Natural killer cell (primary cell): ENCODE measurements around the gene ALLC. TPM values are rescaled to one million over a fixed set of nuclear protein-coding genes. Genes with fewer than 3 reads are reported as not detected.

Experiments used
- ATAC-seq, 3 donors: fragments of 150-1000 bp in 2 of 3; fragments of 200-7000 bp in 1 of 3; cut with Tn5 transposase; 1 replicate in 1 of 3; 2 replicates in 2 of 3; pipeline ENCODE4 v1.10.0; 2021; ENCODE audit warnings: mild to moderate bottlenecking in 2 of 3, moderate library complexity in 2 of 3
- DNase-seq, 2 donors: peaks; one replicate each; pipeline versions ENCODE4 v3.0.0 to v3.0.0-alpha.2; 2013 to 2021; ENCODE audit warnings: mixed read lengths in 1 of 2
- H3K27ac ChIP-seq: one replicate; pipeline ENCODE4 v1.5.1; 2013; ENCODE audit warnings: mild to moderate bottlenecking, low read length
- H3K27me3 ChIP-seq: one replicate; pipeline ENCODE4 v1.6.1; 2013; ENCODE audit warnings: low read length; ENCODE audit not compliant: control insufficient read depth, insufficient read depth
- H3K36me3 ChIP-seq: one replicate; pipeline ENCODE4 v1.6.1; 2013; ENCODE audit warnings: low read length; ENCODE audit not compliant: control insufficient read depth, insufficient read depth
- H3K4me1 ChIP-seq: one replicate; pipeline ENCODE4 v1.6.1; 2013; ENCODE audit warnings: low read length; ENCODE audit not compliant: control insufficient read depth, insufficient read depth
- H3K4me3 ChIP-seq: one replicate; pipeline ENCODE4 v1.5.1; 2013; ENCODE audit warnings: low read length
- H3K9me3 ChIP-seq: one replicate; pipeline ENCODE4 v1.6.1; 2013; ENCODE audit warnings: low read length; ENCODE audit not compliant: control insufficient read depth, insufficient read depth
- H3K27ac Mint-ChIP-seq, 2 donors: one replicate each; pipeline ENCODE4 v1.8.0; 2022; ENCODE audit warnings: mild to moderate bottlenecking in 2 of 2, mixed read lengths in 2 of 2, moderate library complexity in 1 of 2
- H3K27me3 Mint-ChIP-seq, 2 donors: one replicate each; pipeline ENCODE4 v1.8.0; 2022; ENCODE audit warnings: low read depth in 2 of 2, mixed read lengths in 2 of 2
- H3K36me3 Mint-ChIP-seq: one replicate; pipeline ENCODE4 v1.8.0; 2022; ENCODE audit warnings: mixed read lengths
- H3K4me1 Mint-ChIP-seq, 2 donors: one replicate each; pipeline ENCODE4 v1.8.0; 2022; ENCODE audit warnings: mixed read lengths in 2 of 2
- H3K4me3 Mint-ChIP-seq: one replicate; pipeline ENCODE4 v1.8.0; 2022; ENCODE audit warnings: mild to moderate bottlenecking, moderate library complexity, mixed read lengths
- H3K9me3 Mint-ChIP-seq, 2 donors: one replicate each; pipeline ENCODE4 v1.8.0; 2022; ENCODE audit warnings: mixed read lengths in 2 of 2
- WGBS: methylation state at CpG from one replicate; pipeline ENCODE4 v1.1.7; 2013; ENCODE audit warnings: missing lambda C conversion rate; ENCODE audit not compliant: insufficient coverage; 5-methylcytosine and 5-hydroxymethylcytosine counted together
- intact Hi-C: fragments of 100-400 bp; cut with micrococcal nuclease; formaldehyde crosslinking; loops from one replicate; pipeline ENCODE4 v1.14.2; 2022
- total RNA-seq, 4 donors: library from RNA; stranded (reverse); fragments of 120-200 nt in 1 of 4; gene quantifications; one replicate each; pipeline versions ENCODE4 v1.2.3 to v1.2.4, GENCODE V29; 2013 to 2022
- TF ChIP-seq, protein P1 (sequence below): fragments of 200-600 bp; IDR thresholded peaks from one replicate; pipeline ENCODE4 v1.8.0; 2022; ENCODE audit warnings: antibody characterized with exemption

Gene ALLC
- total RNA-seq, 3 donors from 2014 or later (not counting 1 experiment from before 2014, with no cell fraction given), result not detected

DNA sequence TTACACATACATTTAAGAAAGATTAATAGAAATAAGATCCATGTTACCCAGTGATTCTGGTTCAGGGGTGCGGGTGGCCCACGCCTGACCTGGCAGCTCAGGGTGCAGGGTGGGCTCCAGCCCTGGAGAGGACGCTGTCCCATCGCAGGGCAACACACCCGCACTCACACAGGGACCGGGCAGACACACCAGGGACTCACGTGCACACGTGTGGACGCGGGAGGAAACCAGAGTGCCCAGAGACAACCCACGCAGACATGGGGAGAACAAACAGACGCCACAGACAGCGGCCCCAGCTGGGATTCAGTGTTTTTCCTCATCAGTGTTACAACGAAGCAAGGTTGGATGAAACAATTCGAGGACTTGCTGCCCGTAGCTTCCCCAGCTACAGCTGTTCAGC lies 8.4 kb upstream of the ALLC start:
- Histone ChIP-seq H3K27me3 (no peaks in the 10 kb centered on the region), H3K27ac (no peak overlapping the region), H3K4me3 (no peak overlapping the region), H3K4me1 (peaks cover 15% of the 10 kb centered on the region), H3K36me3 (no peaks in the 10 kb centered on the region), H3K9me3 (no peaks in the 10 kb centered on the region)
- ATAC-seq (no peak), DNase-seq (no peak)
- TF ChIP-seq, protein P1, sequence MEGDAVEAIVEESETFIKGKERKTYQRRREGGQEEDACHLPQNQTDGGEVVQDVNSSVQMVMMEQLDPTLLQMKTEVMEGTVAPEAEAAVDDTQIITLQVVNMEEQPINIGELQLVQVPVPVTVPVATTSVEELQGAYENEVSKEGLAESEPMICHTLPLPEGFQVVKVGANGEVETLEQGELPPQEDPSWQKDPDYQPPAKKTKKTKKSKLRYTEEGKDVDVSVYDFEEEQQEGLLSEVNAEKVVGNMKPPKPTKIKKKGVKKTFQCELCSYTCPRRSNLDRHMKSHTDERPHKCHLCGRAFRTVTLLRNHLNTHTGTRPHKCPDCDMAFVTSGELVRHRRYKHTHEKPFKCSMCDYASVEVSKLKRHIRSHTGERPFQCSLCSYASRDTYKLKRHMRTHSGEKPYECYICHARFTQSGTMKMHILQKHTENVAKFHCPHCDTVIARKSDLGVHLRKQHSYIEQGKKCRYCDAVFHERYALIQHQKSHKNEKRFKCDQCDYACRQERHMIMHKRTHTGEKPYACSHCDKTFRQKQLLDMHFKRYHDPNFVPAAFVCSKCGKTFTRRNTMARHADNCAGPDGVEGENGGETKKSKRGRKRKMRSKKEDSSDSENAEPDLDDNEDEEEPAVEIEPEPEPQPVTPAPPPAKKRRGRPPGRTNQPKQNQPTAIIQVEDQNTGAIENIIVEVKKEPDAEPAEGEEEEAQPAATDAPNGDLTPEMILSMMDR, result no peak
- 82% methylated on average over 16 of the region's 16 CpGs for WGBS
- Mint-ChIP-seq H3K27ac (no peak overlapping the region), H3K27me3 (peaks cover 0 to 13% of the 10 kb centered on the region in 2 donors), H3K4me1 (peaks cover 15 to 16% of the 10 kb centered on the region in 2 donors), H3K4me3 (no peak overlapping the region), H3K9me3 (no peaks in the 10 kb centered on the region), H3K36me3 (no peaks in the 10 kb centered on the region)
- intact Hi-C loops, result no loop called here

GRCh38 chr2:3650140-3650920 lies 7.7 kb upstream of the ALLC start:
- no peaks in the 10 kb centered on the region for H3K36me3 Mint-ChIP-seq
- peak overlapping the region; percentile 83 for H3K4me3 Mint-ChIP-seq
- no peaks in the 10 kb centered on the region for H3K9me3 ChIP-seq
- TF ChIP-seq, protein P1, result no peak
- H3K27me3 ChIP-seq, result no peaks in the 10 kb centered on the region
- no peaks in the 10 kb centered on the region for H3K36me3 ChIP-seq
- H3K4me3 ChIP-seq, result no peak overlapping the region
- peaks cover 15 to 16% of the 10 kb centered on the region in 2 donors for H3K4me1 Mint-ChIP-seq
- peaks cover 0 to 11% of the 10 kb centered on the region in 2 donors for H3K27me3 Mint-ChIP-seq
- intact Hi-C loops, result loop anchor here (5.0 to 10.0 kb wide), 3 partner anchors 93 to 1763 kb away; partner anchors contain the start of gene RNASEH1
- H3K27ac ChIP-seq, result no peak overlapping the region
- DNase-seq, result no peak
- H3K9me3 Mint-ChIP-seq, result no peaks in the 10 kb centered on the region
- H3K27ac Mint-ChIP-seq, result peak overlapping the region; percentile 76
- 79% methylated on average over 19 of the region's 20 CpGs for WGBS
- H3K4me1 ChIP-seq, result peaks cover 15% of the 10 kb centered on the region
- ATAC-seq, result no peak

- peak overlapping the region; percentile 6 for H3K27ac ChIP-seq
- peak; percentile 38 to 75 for DNase-seq
Measured at GRCh38 chr2:3651691-3652648, 6.0 kb upstream of the ALLC start.

More at GRCh38 chr2:3651691-3652648, 6.0 kb upstream of the ALLC start:
- no peaks in the 10 kb centered on the region for H3K36me3 ChIP-seq
- no peaks in the 10 kb centered on the region for H3K9me3 ChIP-seq
- H3K4me1 ChIP-seq, result peaks cover 15% of the 10 kb centered on the region
- intact Hi-C loops, result loop anchor here (1.0 to 10.0 kb wide), 4 partner anchors 95 to 1765 kb away; partner anchors contain the start of gene RNASEH1
- Mint-ChIP-seq H3K36me3 (no peaks in the 10 kb centered on the region), H3K27me3 (peaks cover 0 to 11% of the 10 kb centered on the region in 2 donors), H3K4me3 (peak overlapping the region; percentile 83), H3K4me1 (peaks cover 15 to 16% of the 10 kb centered on the region in 2 donors), H3K27ac (peak overlapping the region; percentile 76), H3K9me3 (no peaks in the 10 kb centered on the region)
- TF ChIP-seq, protein P1, result no peak
- H3K27me3 ChIP-seq, result no peaks in the 10 kb centered on the region
- H3K4me3 ChIP-seq, result peak overlapping the region; percentile 20
- ATAC-seq, result peak; percentile 61 to 69 (median 62)
- 17% methylated on average over 44 of the region's 45 CpGs for WGBS
